GM19468 (cell line): ENCODE results near the gene OR7A10.
"Not testable (repeated sequence)": the region's sequence is repeated elsewhere in the genome, so short reads cannot be mapped to it uniquely, and the experiment has no call there.

Experiments
- ATAC-seq: cut with Tn5 transposase; IDR thresholded peaks from one replicate; pipeline ENCODE4 v1.9.1; 2021; ENCODE audit warnings: mild to moderate bottlenecking, moderate library complexity, moderate number of reproducible peaks; ENCODE audit not compliant: unreplicated experiment; ENCODE audit errors: extremely low read depth

OR7A10 gene

DNA sequence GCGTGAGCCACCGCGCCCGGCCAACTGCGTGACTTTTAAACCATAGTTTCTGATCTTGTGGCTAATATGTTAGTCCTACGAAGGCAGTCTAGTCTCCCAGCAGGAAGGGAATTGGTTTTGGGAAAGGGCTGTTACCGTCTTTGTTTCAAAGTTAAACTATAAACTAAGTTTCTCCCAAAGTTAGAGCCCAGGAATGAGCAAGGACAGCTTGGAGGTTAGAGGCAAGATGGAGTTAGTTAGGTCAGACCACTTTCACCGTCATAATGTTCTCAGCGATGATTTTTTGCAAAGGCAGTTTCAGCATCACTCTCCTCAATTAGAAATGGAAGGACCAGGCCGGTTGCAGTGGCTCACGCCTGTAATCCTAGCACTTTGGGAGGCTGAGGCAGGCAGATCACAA lies 52.7 kb downstream of the OR7A10 start:
- no peak for ATAC-seq

DNA sequence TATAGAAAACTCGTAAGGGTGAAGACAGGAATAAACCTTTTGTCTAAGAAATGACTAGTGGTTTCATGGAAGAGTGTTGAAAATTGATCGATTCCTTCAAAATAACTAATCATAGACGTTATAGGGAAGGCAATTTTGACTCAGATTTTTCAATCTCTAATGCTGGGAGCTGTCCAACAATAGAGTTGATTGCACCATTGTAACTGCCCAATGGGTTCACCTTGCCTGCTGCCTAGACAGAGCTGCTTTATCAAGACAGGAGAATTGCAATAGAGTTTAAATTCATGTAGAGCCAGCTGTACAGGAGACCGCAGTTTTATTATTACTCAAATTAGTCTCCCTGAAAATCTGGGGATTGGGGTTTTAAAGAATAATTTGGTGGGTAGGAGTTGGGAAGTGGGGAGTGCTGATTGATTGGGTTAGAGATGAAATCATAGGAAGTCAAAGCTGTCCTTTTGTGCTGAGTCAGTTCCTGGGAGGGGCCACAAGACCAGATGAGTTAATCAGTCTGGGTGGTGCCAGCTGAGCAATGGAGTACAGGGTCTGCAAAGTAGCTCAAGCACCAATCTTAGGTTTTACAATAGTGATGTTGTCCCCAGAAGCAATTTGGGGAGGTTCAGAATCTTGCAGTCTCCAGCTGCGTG lies 53.5 kb downstream of the OR7A10 start:
- no peak for ATAC-seq

- not testable (repeated sequence) for ATAC-seq
Observed at GRCh38 chr19:14792250-14792649, 56.5 kb downstream of the OR7A10 start.
